Activated naive CD4-positive, alpha-beta T cell treated with anti-CD3 and anti-CD28 coated beads, Interleukin-2, amount 50 U/mL, for 72 hours (primary cell): ENCODE data around the gene IL27RA. TPM values are rescaled to one million over a fixed set of nuclear protein-coding genes. Genes with fewer than 3 reads are reported as not detected.

Experiments used
- ATAC-seq, 2 donors: fragments of 150-1000 bp; cut with Tn5 transposase; 2 replicates each; pipeline ENCODE4 v1.10.0; 2021; ENCODE audit warnings: mild to moderate bottlenecking in 2 of 2, moderate library complexity in 2 of 2
- DNase-seq, 2 donors: peaks; one replicate each; pipeline ENCODE4 v3.0.0; 2021 to 2022; ENCODE audit warnings: low spot score in 2 of 2
- H3K27ac Mint-ChIP-seq, 2 donors: one replicate each; pipeline ENCODE4 v1.8.0; 2022; ENCODE audit warnings: mild to moderate bottlenecking in 2 of 2, mixed read lengths in 2 of 2
- H3K36me3 Mint-ChIP-seq, 2 donors: one replicate each; pipeline ENCODE4 v1.8.0; 2022; ENCODE audit warnings: mixed read lengths in 2 of 2
- H3K9me3 Mint-ChIP-seq, 2 donors: one replicate each; pipeline ENCODE4 v1.8.0; 2022; ENCODE audit warnings: mixed read lengths in 2 of 2
- total RNA-seq, 2 donors: library from RNA; stranded (reverse); gene quantifications; one replicate each; pipeline ENCODE4 v1.2.3, GENCODE V29; 2022

IL27RA gene
- total RNA-seq, 2 donors from 2014 or later: 59.6 to 68.0 TPM

DNA sequence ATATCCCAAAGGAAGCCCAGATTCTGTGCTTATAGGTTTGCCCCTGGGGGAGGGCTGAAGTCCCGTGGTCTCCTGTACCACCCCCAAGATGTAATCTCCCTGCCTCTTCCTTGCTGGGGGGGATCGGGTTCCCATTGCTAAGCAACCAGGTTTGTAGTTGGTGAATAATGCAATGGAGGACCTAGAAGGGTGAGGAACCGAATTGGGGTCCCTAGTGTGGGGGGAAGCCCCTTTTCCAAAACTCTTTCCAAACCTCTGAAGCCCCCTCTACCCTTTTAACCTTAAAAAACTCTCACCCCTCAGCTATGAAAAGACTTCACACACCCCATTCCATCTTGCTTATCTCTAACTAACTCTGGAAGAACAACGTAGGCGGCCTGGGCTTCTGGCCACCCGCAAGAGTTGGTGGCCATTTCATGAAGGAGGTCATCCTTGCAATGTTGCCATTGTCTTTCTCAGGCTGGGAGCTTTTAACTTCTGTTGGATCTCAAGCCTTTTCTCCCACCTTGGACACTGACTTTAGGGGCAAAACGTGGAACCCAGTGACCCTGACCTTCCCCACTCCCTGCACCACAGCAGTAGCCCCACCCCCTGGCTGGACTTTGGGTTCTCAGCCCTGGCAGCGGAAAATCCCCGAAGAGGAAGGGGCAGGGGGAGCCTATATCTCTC lies 29.7 kb downstream of the IL27RA start:
- no peak for ATAC-seq
- no peak overlapping the region for H3K27ac Mint-ChIP-seq
- no peaks in the 10 kb centered on the region for H3K36me3 Mint-ChIP-seq
- no peaks in the 10 kb centered on the region for H3K9me3 Mint-ChIP-seq
- no peak for DNase-seq

- H3K27ac Mint-ChIP-seq: no peak within 1 kb of the TSS
- ATAC-seq (no peak), DNase-seq (no peak)
- no peaks in the 10 kb centered on the region for H3K9me3 Mint-ChIP-seq
- H3K36me3 Mint-ChIP-seq: no peaks in the 10 kb centered on the region
These were observed 30.4 kb downstream of the IL27RA start, which contains the start of gene PALM3 for GRCh38 chr19:14061751-14062557. TSS of gene PALM3 (minus strand) at chr19:14062076. CDS start at chr19:14061980, 96 bp downstream.

GRCh38 chr19:14062558-14062855 lies 30.9 kb downstream of the IL27RA start:
- ATAC-seq: no peak
- DNase-seq: no peak
- Mint-ChIP-seq H3K36me3 (no peaks in the 10 kb centered on the region), H3K27ac (no peak overlapping the region), H3K9me3 (no peaks in the 10 kb centered on the region)

DNA sequence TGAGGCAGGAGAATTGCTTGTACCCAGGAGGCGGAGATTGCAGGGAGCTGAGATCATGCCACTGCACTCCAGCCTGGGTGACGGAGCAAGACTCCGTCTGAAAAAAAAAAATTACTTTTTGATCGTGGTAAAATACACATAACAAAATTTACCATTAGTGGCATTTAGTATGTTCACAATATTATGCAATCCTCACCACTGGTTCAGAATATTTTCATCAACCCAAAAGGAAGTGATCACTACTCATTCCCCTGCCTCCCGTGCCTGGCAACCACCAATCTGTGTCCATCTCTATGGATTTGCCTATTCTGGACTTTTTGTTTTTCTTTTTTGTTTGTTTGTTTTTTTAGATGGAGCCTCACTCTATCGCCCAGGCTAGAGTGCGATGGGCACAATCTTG lies 31.5 kb downstream of the IL27RA start:
- Mint-ChIP-seq H3K36me3 (no peaks in the 10 kb centered on the region), H3K9me3 (no peaks in the 10 kb centered on the region), H3K27ac (no peak overlapping the region)
- DNase-seq (no peak), ATAC-seq (no peak)

DNA sequence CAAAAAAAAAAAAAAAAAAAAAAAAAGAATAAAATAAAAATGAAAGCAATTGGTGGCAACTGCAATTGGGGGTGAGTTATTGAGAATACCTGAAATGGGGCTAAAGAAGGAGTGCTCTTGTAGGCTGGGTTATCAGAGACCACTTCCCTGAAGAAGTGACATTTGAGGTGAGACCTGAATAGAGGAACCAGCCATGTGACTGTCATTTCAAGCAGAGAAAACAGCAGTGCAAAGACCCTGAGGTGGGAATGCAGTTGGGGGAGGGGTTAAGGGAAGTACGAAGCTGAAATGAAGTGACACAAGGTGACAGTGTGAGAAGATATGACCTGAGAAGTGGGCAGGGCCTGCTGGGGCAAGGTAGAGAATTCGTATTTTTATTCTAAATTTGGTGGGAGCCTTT lies 34.6 kb downstream of the IL27RA start:
- no peak for DNase-seq
- peak; percentile 11 to 22 for ATAC-seq
- Mint-ChIP-seq H3K27ac (no peak overlapping the region), H3K36me3 (no peaks in the 10 kb centered on the region), H3K9me3 (no peaks in the 10 kb centered on the region)

- no peak for DNase-seq
- no peaks in the 10 kb centered on the region for H3K36me3 Mint-ChIP-seq
- H3K9me3 Mint-ChIP-seq: no peaks in the 10 kb centered on the region
- no peak overlapping the region for H3K27ac Mint-ChIP-seq
- ATAC-seq: no peak
These were observed 38.9 kb downstream of the IL27RA start for GRCh38 chr19:14070268-14071050.

DNA sequence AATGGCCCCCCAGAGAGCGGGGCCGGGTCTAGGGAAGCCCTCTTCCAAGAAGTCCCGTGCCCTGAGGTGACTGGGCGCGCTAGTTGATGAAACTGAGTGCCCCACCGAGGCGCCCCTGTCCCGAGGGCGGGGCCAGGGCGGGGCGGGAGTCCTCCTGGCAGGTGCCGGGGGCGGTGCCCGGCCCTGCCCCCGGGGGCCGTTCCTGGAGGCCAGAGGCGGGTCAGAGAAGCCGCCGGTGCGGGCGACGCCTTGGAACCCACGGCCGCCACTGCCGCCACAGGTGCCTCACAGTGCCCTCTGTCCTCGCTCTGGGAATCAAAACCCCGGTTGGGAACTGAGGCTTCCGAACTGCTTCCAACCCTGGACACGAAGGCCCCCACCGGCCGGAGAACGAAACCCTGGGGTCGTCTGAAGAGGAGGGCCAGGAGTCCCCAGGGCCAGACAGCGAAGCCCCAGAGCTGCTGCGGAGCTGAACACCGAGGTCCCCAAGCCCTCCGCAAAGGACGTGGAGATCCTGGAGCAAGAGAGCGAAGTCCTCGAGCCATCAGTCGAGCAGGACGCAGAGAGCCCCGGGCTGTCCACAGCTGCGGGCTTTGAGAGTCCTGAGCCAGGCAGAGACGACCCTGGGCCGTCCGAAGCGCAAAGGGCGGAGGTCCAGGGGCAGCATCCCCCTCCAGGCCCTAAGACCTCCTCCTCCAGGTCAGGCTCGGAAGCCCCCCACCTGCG lies 41.1 kb downstream of the IL27RA start, which contains the start of gene MISP3:
TSS of gene MISP3 (plus strand) at position 252 of the 726 bp plus-strand sequence. CDS start 524 bp downstream, outside the sequence.
- peak; percentile 46 to 59 for DNase-seq
- Mint-ChIP-seq H3K9me3 (no peaks in the 10 kb centered on the region), H3K36me3 (no peaks in the 10 kb centered on the region), H3K27ac (no peak within 1 kb of the TSS)
- ATAC-seq: peak in 1 of 2 donors; percentile 27

DNA sequence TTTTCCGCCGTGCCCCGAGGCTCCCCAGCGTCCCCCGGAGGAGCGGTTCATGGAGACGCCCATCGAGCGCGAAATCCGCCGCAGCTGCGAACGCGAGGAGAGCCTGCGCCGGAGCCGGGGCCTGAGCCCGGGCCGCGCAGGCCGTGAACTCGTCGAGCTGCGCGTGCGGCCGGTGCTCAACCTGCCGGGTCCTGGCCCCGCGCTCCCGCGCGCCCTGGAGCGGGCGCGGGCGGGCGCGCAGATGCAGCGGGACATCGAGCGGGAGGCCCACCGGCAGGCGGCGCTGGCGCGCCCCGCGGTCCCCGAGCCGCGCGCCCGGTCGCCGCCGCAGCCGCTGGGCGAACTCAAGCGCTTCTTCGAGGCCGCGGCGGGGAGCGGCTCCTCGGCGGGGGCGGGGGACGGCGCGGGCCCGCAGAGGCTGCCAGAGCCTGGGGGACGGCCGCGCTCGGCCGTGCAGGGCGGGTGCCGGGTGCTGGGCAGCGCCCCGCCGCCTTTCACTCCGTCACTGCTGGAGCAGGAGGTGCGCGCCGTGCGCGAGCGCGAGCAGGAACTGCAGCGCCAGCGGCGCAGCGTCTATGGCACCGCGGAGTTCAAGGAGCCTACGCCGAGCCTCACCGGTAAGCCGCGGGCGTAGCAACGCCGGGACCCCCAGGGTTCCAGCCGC lies 41.8 kb downstream of the IL27RA start:
- Mint-ChIP-seq H3K27ac (peak overlapping the region in 1 of 2 donors; percentile 20), H3K9me3 (no peaks in the 10 kb centered on the region), H3K36me3 (no peaks in the 10 kb centered on the region)
- peak; percentile 80 for ATAC-seq
- DNase-seq: peak; percentile 83 to 85

GRCh38 chr19:14073925-14074838 lies 42.6 kb downstream of the IL27RA start:
- DNase-seq (peak; percentile 45 to 68), ATAC-seq (peak; percentile 16 to 29)
- Mint-ChIP-seq H3K9me3 (no peaks in the 10 kb centered on the region), H3K36me3 (no peaks in the 10 kb centered on the region), H3K27ac (peak overlapping the region; percentile 20 to 84)

- H3K36me3 Mint-ChIP-seq: peaks cover 0 to 5% of the 10 kb centered on the region in 2 donors
- no peaks in the 10 kb centered on the region for H3K9me3 Mint-ChIP-seq
- no peak overlapping the region for H3K27ac Mint-ChIP-seq
- ATAC-seq (no peak), DNase-seq (no peak)
These were observed 46.8 kb downstream of the IL27RA start for GRCh38 chr19:14078411-14078810.

- Mint-ChIP-seq H3K27ac (peak overlapping the region; percentile 89 to 95), H3K36me3 (peaks cover 0 to 5% of the 10 kb centered on the region in 2 donors), H3K9me3 (no peaks in the 10 kb centered on the region)
- ATAC-seq: peak; percentile 95 to 97
- DNase-seq: peak; percentile 99 to 100
These were observed 49.6 kb downstream of the IL27RA start for GRCh38 chr19:14080887-14081796.

GRCh38 chr19:14081797-14082674 lies 50.5 kb downstream of the IL27RA start:
- H3K36me3 Mint-ChIP-seq: peaks cover 0 to 5% of the 10 kb centered on the region in 2 donors
- ATAC-seq (peak in 1 of 2 donors; percentile 15), DNase-seq (peak in 1 of 2 donors; percentile 61)
- H3K27ac Mint-ChIP-seq: peak overlapping the region in 1 of 2 donors; percentile 89
- no peaks in the 10 kb centered on the region for H3K9me3 Mint-ChIP-seq

DNA sequence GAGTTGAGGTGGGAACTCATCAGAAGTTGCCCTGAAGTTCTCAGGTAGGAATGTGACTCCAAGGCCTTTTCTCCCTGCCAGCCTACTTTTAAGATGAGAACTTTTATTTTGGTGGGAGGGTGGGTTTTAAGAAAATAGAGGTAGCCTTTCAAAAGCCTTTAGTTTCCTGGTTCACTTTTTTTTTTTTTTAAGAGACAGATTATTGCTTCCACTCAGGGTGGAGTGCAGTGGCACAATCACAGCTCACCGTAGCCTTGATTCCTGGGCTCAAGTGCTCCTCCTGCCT lies 51.1 kb downstream of the IL27RA start:
- no peak for ATAC-seq
- no peak for DNase-seq
- H3K9me3 Mint-ChIP-seq: no peaks in the 10 kb centered on the region
- peaks cover 0 to 5% of the 10 kb centered on the region in 2 donors for H3K36me3 Mint-ChIP-seq
- H3K27ac Mint-ChIP-seq: peak overlapping the region in 1 of 2 donors; percentile 89
